ENCODE data around the gene RAB12.

DNA sequence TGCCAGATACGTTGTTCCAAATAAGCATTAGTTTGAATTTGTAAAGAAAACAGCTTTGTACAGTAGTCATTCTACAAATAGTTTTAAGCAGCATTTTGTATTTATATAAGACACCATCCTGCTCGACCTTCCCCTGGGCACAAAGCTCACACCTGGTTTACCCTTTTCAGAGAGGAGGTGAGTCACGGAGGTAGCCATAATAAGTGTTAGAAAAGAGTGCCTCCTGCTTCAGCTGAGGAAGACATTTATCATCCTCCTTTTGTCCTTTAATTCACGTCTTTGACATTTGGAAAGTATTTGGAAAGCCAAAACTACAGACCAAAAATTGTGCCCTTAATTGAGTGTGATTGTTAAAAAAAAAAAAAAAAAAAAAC is 6.8 kb downstream of the RAB12 start:
- no peak for TF ChIP-seq CTCF (IDR thresholded peaks at IDR 0.05)
- no peak for TF ChIP-seq POLR2A (IDR thresholded peaks at IDR 0.05)
